Activated CD4-positive, alpha-beta T cell treated with anti-CD3 and anti-CD28 coated beads for 24 hours (primary cell): ENCODE results near the gene KLHL29.
"Not testable (repeated sequence)": the region's sequence is repeated elsewhere in the genome, so short reads cannot be mapped to it uniquely, and the experiment has no call there.

Experiments
- DNase-seq, 2 donors: peaks; one replicate each; pipeline ENCODE4 v3.0.0-alpha.2; 2020; ENCODE audit warnings: low read depth in 2 of 2

KLHL29 gene

GRCh38 chr2:23384551-23385343 lies at the start of gene KLHL29:
Gene KLHL29, plus strand, starts transcription at chr2:23385179. Its CDS starts 177,018 bp downstream, at chr2:23562197.
- DNase-seq = peak; percentile 61 to 67

- DNase-seq = no peak
These were observed 49.4 kb upstream of the KLHL29 start for GRCh38 chr2:23335550-23335949.

- no peak for DNase-seq
These were observed 42.9 kb upstream of the KLHL29 start for GRCh38 chr2:23342075-23342474.

- no peak for DNase-seq
These were observed 39.0 kb upstream of the KLHL29 start for GRCh38 chr2:23346029-23346428.

GRCh38 chr2:23346781-23347180 lies 38.2 kb upstream of the KLHL29 start:
- no peak for DNase-seq

- DNase-seq = no peak
These were observed 37.4 kb upstream of the KLHL29 start for GRCh38 chr2:23347471-23348092.

GRCh38 chr2:23348093-23348481 lies 36.9 kb upstream of the KLHL29 start:
- not testable (repeated sequence) for DNase-seq

GRCh38 chr2:23349508-23349907 lies 35.5 kb upstream of the KLHL29 start:
- DNase-seq = no peak

GRCh38 chr2:23350041-23350791 lies 34.8 kb upstream of the KLHL29 start:
- no peak for DNase-seq

- DNase-seq = no peak
These were observed 34.1 kb upstream of the KLHL29 start for GRCh38 chr2:23350792-23351355.

GRCh38 chr2:23351388-23352141 lies 33.4 kb upstream of the KLHL29 start:
- peak; percentile 42 to 55 for DNase-seq

GRCh38 chr2:23354554-23354953 lies 30.4 kb upstream of the KLHL29 start:
- no peak for DNase-seq

GRCh38 chr2:23355001-23355400 lies 30.0 kb upstream of the KLHL29 start:
- no peak for DNase-seq

- DNase-seq = no peak
These were observed 28.3 kb upstream of the KLHL29 start for GRCh38 chr2:23356711-23357110.

GRCh38 chr2:23359631-23360567 lies 25.1 kb upstream of the KLHL29 start:
- no peak for DNase-seq

- no peak for DNase-seq
These were observed 24.3 kb upstream of the KLHL29 start for GRCh38 chr2:23360571-23361125.

GRCh38 chr2:23361152-23361551 lies 23.8 kb upstream of the KLHL29 start:
- DNase-seq = no peak

- no peak for DNase-seq
These were observed 21.7 kb upstream of the KLHL29 start for GRCh38 chr2:23363268-23363667.

GRCh38 chr2:23363831-23364230 lies 21.1 kb upstream of the KLHL29 start:
- no peak for DNase-seq

- no peak for DNase-seq
These were observed 18.3 kb upstream of the KLHL29 start for GRCh38 chr2:23366720-23367119.
